PFSK-1 (cell line): ENCODE measurements around the gene OSBPL10.

Experiments used
- SIN3A ChIP-seq: IDR thresholded peaks from 2 replicates; pipeline ENCODE4 v1.6.1; 2012; ENCODE audit warnings: mild to moderate bottlenecking, low read length, moderate library complexity, borderline replicate concordance; ENCODE audit not compliant: insufficient read depth
- TAF1 ChIP-seq: IDR thresholded peaks from 2 replicates; pipeline ENCODE4 v1.6.1; 2012; ENCODE audit warnings: low read length, control low read depth, borderline replicate concordance; ENCODE audit not compliant: insufficient read depth
- TF ChIP-seq, protein P1 (sequence below), 2 experiments: IDR thresholded peaks; 2 replicates each; pipeline versions ENCODE4 v1.6.1 to v1.8.0; 2011 to 2012; ENCODE audit warnings: low read depth in 2 of 2, low read length in 2 of 2, control low read depth in 1 of 2, inconsistent platforms in 1 of 2, mild to moderate bottlenecking in 1 of 2, moderate library complexity in 1 of 2; ENCODE audit not compliant: insufficient read depth in 1 of 2

DNA sequence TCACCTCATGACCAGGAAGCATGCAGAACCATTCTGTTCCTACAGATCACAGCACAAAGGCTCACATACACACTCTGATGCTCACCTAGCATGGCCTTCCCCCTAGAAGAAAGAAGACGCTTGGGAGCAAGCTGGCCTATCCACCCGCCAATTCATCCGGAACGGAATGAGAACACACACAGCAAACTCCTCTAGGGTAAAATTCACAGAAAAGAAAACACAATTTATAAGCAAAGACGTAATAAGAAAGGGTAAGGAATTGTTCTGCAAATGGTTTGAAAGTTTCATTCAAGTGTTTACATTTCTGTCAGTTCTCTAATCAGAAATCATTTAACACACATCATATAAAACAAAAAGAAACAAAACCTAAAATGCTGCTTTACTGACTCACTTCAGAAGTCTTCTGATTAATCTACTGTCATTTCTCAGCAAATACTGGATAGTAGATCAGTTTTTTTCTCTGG is 218.1 kb downstream of the OSBPL10 start:
- TF ChIP-seq, protein P1, sequence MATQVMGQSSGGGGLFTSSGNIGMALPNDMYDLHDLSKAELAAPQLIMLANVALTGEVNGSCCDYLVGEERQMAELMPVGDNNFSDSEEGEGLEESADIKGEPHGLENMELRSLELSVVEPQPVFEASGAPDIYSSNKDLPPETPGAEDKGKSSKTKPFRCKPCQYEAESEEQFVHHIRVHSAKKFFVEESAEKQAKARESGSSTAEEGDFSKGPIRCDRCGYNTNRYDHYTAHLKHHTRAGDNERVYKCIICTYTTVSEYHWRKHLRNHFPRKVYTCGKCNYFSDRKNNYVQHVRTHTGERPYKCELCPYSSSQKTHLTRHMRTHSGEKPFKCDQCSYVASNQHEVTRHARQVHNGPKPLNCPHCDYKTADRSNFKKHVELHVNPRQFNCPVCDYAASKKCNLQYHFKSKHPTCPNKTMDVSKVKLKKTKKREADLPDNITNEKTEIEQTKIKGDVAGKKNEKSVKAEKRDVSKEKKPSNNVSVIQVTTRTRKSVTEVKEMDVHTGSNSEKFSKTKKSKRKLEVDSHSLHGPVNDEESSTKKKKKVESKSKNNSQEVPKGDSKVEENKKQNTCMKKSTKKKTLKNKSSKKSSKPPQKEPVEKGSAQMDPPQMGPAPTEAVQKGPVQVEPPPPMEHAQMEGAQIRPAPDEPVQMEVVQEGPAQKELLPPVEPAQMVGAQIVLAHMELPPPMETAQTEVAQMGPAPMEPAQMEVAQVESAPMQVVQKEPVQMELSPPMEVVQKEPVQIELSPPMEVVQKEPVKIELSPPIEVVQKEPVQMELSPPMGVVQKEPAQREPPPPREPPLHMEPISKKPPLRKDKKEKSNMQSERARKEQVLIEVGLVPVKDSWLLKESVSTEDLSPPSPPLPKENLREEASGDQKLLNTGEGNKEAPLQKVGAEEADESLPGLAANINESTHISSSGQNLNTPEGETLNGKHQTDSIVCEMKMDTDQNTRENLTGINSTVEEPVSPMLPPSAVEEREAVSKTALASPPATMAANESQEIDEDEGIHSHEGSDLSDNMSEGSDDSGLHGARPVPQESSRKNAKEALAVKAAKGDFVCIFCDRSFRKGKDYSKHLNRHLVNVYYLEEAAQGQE (IDR thresholded peaks at IDR 0.05; ENCODE audit: insufficient read depth in 1 of 2, low read depth in 2 of 2, low read length in 2 of 2): no peak
- no peak for TF ChIP-seq TAF1
- TF ChIP-seq SIN3A: no peak
